ENCODE data around the gene NCKIPSD. TPM values are rescaled to one million over a fixed set of nuclear protein-coding genes. Genes with fewer than 3 reads are reported as not detected.
A peak's percentile ranks its signal among the peaks of the same experiment; 100 is the strongest.

NCKIPSD gene
- total RNA-seq, 2 experiments from 2014 or later: 36.5 to 38.5 TPM

DNA sequence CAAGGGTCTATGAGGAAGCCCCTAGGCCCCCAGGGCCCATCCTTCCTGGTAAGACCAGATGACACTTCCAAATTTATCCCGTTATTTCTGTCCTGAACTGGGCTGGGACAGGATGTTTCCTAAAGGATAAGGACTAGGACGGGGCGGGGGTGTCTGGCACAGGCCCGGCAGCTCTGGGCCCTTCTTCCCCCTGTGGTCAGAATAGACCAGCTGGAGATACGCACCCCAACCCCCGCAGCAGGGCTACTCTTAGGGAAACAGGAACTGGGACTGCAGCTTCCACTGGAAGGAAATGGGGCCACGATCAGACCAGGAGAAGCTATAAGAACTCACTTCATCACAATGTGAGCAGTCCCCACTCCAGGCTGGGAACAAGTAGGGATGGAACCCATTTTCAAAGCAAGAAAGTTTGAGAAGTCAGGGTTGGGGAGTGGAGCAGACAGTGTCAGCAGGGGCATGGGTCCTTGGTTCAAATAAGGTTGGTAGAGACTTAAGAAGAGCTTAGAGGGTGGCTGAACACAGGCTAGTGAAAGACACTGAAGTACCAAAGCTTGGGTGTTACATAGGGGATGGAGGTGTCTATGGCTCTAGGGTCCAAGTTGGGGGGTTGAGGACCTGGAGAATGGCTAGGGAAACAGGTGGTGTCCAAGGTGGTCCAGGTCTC, 1.1 kb downstream of the NCKIPSD start:
- H3K4me3 Mint-ChIP-seq: peak overlapping the region; percentile 78
- CTCF ChIA-PET: interaction anchor here (0.6 to 2.4 kb wide), 9 partner anchors 11 to 284 kb away, joined by 3 to 11 read pairs (median 3); partner anchors contain the start of genes ATRIP, SLC26A6 and UQCRC1

DNA sequence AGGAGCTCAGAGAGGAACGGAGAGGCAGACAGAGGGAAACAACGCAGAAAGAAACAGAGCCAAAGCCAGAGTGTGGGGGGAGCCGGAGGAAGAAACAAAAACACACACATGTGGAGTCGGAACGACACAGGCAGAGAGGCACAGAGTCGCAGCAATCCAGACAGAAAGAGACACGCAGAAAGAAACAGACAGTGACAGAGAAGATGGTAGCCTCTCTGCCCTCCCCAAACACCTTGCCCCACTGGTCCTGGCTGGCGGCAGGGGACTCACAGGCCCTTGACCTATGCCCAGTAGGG, 1.7 kb downstream of the NCKIPSD start:
- H3K4me1 Mint-ChIP-seq (ENCODE audit: low read depth): peaks cover 29% of the 10 kb centered on the region
- DNase-seq: no peak
- peaks cover 23% of the 10 kb centered on the region for H3K36me3 Mint-ChIP-seq
- H3K27ac Mint-ChIP-seq: no peak overlapping the region
- ChIA-PET CTCF (interaction anchor here (1.1 to 2.4 kb wide), 5 partner anchors 15 to 283 kb away, joined by 3 to 11 read pairs (median 5); partner anchors contain the start of genes SLC26A6 and UQCRC1), POLR2A (interaction anchor here (0.6 to 1.0 kb wide), 2 partner anchors 33 to 164 kb away, joined by 3 read pairs; partner anchors contain the start of genes IP6K2 and PRKAR2A)
- no peak overlapping the region for H3K4me3 Mint-ChIP-seq
- intact Hi-C loops (cut with micrococcal nuclease): no loop called here
- no peaks in the 10 kb centered on the region for H3K9me3 Mint-ChIP-seq
- H3K27me3 Mint-ChIP-seq: no peaks in the 10 kb centered on the region

More for the DNA sequence above, 1.1 kb downstream of the NCKIPSD start:
- Mint-ChIP-seq H3K36me3 (peaks cover 22% of the 10 kb centered on the region), H3K4me1 (ENCODE audit: low read depth) (peaks cover 28% of the 10 kb centered on the region), H3K27me3 (no peaks in the 10 kb centered on the region), H3K27ac (peak overlapping the region; percentile 42), H3K9me3 (no peaks in the 10 kb centered on the region)
- intact Hi-C loops (cut with micrococcal nuclease): loop anchor here (1.0 kb wide), 1 partner anchor 126 kb away; no protein-coding TSS in a partner anchor
- POLR2A ChIA-PET: interaction anchor here (1.0 kb wide), 1 partner anchor 33 kb away, joined by 3 read pairs; the partner anchor contains the start of gene IP6K2
- no peak for DNase-seq

DNA sequence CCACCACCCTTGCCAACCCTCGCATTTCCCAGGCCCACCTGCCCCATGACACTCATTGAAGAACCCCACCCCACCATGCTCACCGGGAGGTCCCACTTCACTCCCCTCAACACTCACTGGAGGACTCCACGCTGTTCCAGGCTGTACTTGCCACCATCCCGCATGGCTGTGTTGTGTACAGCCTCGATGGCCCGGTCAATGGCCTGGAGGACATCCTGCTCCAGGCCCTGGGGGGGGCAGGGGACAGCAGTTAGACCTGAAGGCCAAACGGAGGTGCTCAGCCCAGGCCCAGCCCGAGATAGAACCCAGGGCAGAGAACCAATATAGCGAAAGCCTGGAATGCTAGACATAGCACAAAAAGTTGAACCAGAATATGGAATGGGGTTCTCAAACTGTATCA, 2.9 kb downstream of the NCKIPSD start:
- Mint-ChIP-seq H3K4me3 (no peak overlapping the region), H3K27me3 (no peaks in the 10 kb centered on the region), H3K36me3 (peaks cover 24% of the 10 kb centered on the region)

DNA sequence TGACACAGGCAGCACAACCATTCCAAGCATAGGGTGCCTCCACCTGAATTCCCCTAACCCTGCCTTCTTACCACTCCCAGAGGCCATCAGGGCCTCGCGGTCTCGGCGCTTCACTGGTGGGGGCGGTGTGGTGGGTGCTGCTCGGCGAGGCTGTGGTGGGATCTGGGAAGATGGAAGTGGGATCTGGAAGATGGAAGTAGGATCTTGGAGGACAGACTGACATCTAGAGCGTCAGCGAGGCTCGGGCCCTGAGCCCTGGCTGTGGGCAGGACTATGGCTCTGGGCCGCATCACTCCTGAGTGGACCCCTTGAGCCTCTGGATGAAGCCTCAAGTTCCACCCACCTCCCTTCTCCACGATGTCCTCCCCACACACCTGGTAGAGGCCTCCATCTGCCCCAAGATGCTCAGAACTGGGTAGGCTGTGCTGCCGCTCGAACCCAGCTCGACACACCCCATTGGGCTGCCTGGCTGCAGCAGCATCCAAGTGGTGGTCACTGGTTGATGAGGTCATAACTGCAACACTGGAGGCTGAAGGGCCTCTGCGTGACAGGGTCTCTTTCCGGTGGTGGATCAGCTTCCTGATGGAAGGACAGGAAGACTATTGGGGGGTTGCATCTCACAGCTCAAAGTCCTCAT, 3.6 kb downstream of the NCKIPSD start:
- no peaks in the 10 kb centered on the region for H3K27me3 Mint-ChIP-seq
- ChIA-PET CTCF (interaction anchor here (1.4 kb wide), 1 partner anchor 18 kb away, joined by 5 read pairs; no protein-coding TSS in a partner anchor), POLR2A (no interaction called here)
- peaks cover 29% of the 10 kb centered on the region for H3K4me1 Mint-ChIP-seq (ENCODE audit: low read depth)
- no peak overlapping the region for H3K4me3 Mint-ChIP-seq
- no peak overlapping the region for H3K27ac Mint-ChIP-seq
- H3K9me3 Mint-ChIP-seq: no peaks in the 10 kb centered on the region
- intact Hi-C loops (cut with micrococcal nuclease): no loop called here
- H3K36me3 Mint-ChIP-seq: peaks cover 28% of the 10 kb centered on the region
- no peak for DNase-seq

More for the DNA sequence above, 2.9 kb downstream of the NCKIPSD start:
- DNase-seq: no peak
- peaks cover 29% of the 10 kb centered on the region for H3K4me1 Mint-ChIP-seq (ENCODE audit: low read depth)
- no peak overlapping the region for H3K27ac Mint-ChIP-seq
- ChIA-PET CTCF (interaction anchor here (0.6 to 2.4 kb wide), 3 partner anchors 16 to 305 kb away, joined by 5 to 11 read pairs (median 6); no protein-coding TSS in a partner anchor), POLR2A (no interaction called here)
- no peaks in the 10 kb centered on the region for H3K9me3 Mint-ChIP-seq
- intact Hi-C loops (cut with micrococcal nuclease): no loop called here

- no peak overlapping the region for H3K4me3 Mint-ChIP-seq
- H3K27ac Mint-ChIP-seq: no peak overlapping the region
- POLR2A ChIA-PET: no interaction called here
- CTCF ChIA-PET: interaction anchor here (1.4 kb wide), 1 partner anchor 18 kb away, joined by 5 read pairs; no protein-coding TSS in a partner anchor
- intact Hi-C loops (cut with micrococcal nuclease): no loop called here
- no peaks in the 10 kb centered on the region for H3K27me3 Mint-ChIP-seq
- peaks cover 27% of the 10 kb centered on the region for H3K4me1 Mint-ChIP-seq (ENCODE audit: low read depth)
- H3K36me3 Mint-ChIP-seq: peaks cover 28% of the 10 kb centered on the region
- DNase-seq: no peak
- H3K9me3 Mint-ChIP-seq: no peaks in the 10 kb centered on the region
Measured at GRCh38 chr3:48681541-48681880, 4.2 kb downstream of the NCKIPSD start.

GRCh38 chr3:48680811-48681540, 4.7 kb downstream of the NCKIPSD start:
- DNase-seq: no peak
- Mint-ChIP-seq H3K36me3 (peaks cover 28% of the 10 kb centered on the region), H3K4me1 (ENCODE audit: low read depth) (peaks cover 24% of the 10 kb centered on the region), H3K27ac (no peak overlapping the region), H3K9me3 (no peaks in the 10 kb centered on the region), H3K4me3 (no peak overlapping the region), H3K27me3 (no peaks in the 10 kb centered on the region)
- CTCF ChIA-PET: interaction anchor here (1.4 kb wide), 1 partner anchor 17 kb away, joined by 5 read pairs; no protein-coding TSS in a partner anchor
- POLR2A ChIA-PET: interaction anchor here (0.6 to 0.7 kb wide), 2 partner anchors 10 to 11 kb away, joined by 3 read pairs; no protein-coding TSS in a partner anchor
- intact Hi-C loops (cut with micrococcal nuclease): no loop called here

GRCh38 chr3:48679411-48680391, 6.0 kb downstream of the NCKIPSD start:
- no peaks in the 10 kb centered on the region for H3K9me3 Mint-ChIP-seq
- ChIA-PET POLR2A (no interaction called here), CTCF (no interaction called here)
- no peak overlapping the region for H3K4me3 Mint-ChIP-seq
- no peak for DNase-seq
- no peaks in the 10 kb centered on the region for H3K27me3 Mint-ChIP-seq
- H3K27ac Mint-ChIP-seq: no peak overlapping the region
- H3K36me3 Mint-ChIP-seq: peaks cover 28% of the 10 kb centered on the region
- intact Hi-C loops (cut with micrococcal nuclease): no loop called here
- H3K4me1 Mint-ChIP-seq (ENCODE audit: low read depth): peaks cover 19% of the 10 kb centered on the region

GRCh38 chr3:48678566-48679380, 6.9 kb downstream of the NCKIPSD start:
- Mint-ChIP-seq H3K27me3 (no peaks in the 10 kb centered on the region), H3K27ac (no peak overlapping the region), H3K4me3 (no peak overlapping the region), H3K4me1 (ENCODE audit: low read depth) (peaks cover 12% of the 10 kb centered on the region), H3K9me3 (no peaks in the 10 kb centered on the region), H3K36me3 (peaks cover 28% of the 10 kb centered on the region)
- intact Hi-C loops (cut with micrococcal nuclease): no loop called here
- POLR2A ChIA-PET: no interaction called here
- DNase-seq: no peak
- CTCF ChIA-PET: no interaction called here

DNA sequence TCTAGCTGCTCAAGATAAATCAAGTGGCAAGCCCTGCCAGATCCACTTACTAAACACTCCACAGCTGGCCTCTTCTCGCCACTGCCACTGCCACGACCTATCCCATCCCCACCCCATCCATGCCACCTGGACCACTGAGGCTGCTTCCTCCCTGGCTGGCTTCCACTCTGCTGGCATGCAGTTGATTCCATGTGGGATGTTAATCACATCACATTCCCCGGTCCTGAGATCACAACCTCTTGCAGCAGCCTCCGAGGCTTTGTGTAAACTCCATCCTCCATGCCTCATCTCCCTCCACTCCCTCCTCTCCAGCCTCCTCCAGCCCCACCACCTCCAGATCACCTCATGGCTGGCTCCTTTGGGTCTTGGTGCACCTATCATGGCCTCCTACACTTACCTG, 7.7 kb downstream of the NCKIPSD start:
- Mint-ChIP-seq H3K27ac (no peak overlapping the region), H3K27me3 (no peaks in the 10 kb centered on the region), H3K9me3 (no peaks in the 10 kb centered on the region), H3K4me1 (ENCODE audit: low read depth) (peaks cover 6% of the 10 kb centered on the region), H3K36me3 (peaks cover 28% of the 10 kb centered on the region), H3K4me3 (no peak overlapping the region)
- CTCF ChIA-PET: no interaction called here
- no peak for DNase-seq
- intact Hi-C loops (cut with micrococcal nuclease): no loop called here
- POLR2A ChIA-PET: no interaction called here

DNA sequence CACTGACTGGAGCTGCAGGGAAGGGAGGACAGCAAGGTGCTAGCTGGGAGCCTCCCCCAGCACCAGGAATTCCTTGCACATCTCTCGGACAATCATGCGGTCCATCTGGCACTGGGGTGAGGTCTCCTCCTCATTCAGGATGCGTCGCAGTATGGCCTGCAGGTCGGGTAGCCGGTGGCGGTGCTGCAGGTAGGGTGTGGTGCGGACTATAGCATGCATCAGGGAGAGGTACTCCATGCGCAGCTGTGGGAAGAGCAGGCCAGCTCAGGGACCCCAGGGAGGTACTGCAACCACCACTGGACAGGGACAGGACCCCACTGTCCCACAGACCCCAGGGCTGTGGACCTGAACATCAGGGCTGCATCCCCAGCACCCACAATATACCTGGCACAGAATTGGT, 11.2 kb downstream of the NCKIPSD start:
- H3K27me3 Mint-ChIP-seq: no peaks in the 10 kb centered on the region
- no peaks in the 10 kb centered on the region for H3K9me3 Mint-ChIP-seq
- no peaks in the 10 kb centered on the region for H3K4me1 Mint-ChIP-seq (ENCODE audit: low read depth)
- H3K36me3 Mint-ChIP-seq: peaks cover 25% of the 10 kb centered on the region
- ChIA-PET POLR2A (interaction anchor here (0.9 kb wide), 1 partner anchor 13 kb away, joined by 3 read pairs; no protein-coding TSS in a partner anchor), CTCF (interaction anchor here (0.6 to 1.5 kb wide), 3 partner anchors 12 to 39 kb away, joined by 3 to 4 read pairs (median 4); partner anchors contain the start of gene SLC26A6)
- intact Hi-C loops (cut with micrococcal nuclease): no loop called here
- no peak overlapping the region for H3K27ac Mint-ChIP-seq
- no peak overlapping the region for H3K4me3 Mint-ChIP-seq
- DNase-seq: no peak

DNA sequence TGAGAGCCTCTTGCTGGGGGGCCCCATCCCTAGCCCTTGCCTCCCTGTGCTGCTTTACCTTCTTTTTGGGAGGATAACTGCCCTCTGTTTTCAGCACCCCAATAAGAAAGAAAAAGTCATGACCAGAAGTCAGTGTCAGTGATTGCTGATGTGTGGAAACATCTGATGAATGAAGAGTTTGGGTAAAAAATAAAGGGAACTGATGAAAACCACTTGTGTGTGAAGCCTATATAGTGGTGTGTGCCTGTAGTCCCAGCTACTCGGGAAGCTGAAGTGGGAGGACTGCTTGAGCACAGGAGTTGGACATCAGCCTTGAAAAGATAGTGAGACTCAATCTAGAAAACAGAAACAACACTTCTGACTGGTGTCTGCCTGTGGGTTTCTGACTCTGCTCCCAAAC, 13.2 kb downstream of the NCKIPSD start:
- CTCF ChIA-PET: interaction anchor here (0.6 kb wide), 1 partner anchor 68 kb away, joined by 4 read pairs; no protein-coding TSS in a partner anchor
- H3K36me3 Mint-ChIP-seq: peaks cover 14% of the 10 kb centered on the region
- POLR2A ChIA-PET: no interaction called here
- H3K27ac Mint-ChIP-seq: no peak overlapping the region
- intact Hi-C loops (cut with micrococcal nuclease): no loop called here
- no peaks in the 10 kb centered on the region for H3K4me1 Mint-ChIP-seq (ENCODE audit: low read depth)
- no peak overlapping the region for H3K4me3 Mint-ChIP-seq
- no peaks in the 10 kb centered on the region for H3K27me3 Mint-ChIP-seq
- no peaks in the 10 kb centered on the region for H3K9me3 Mint-ChIP-seq
- no peak for DNase-seq
